Measurements from ENCODE around the gene GEMIN7.

Gene GEMIN7

DNA sequence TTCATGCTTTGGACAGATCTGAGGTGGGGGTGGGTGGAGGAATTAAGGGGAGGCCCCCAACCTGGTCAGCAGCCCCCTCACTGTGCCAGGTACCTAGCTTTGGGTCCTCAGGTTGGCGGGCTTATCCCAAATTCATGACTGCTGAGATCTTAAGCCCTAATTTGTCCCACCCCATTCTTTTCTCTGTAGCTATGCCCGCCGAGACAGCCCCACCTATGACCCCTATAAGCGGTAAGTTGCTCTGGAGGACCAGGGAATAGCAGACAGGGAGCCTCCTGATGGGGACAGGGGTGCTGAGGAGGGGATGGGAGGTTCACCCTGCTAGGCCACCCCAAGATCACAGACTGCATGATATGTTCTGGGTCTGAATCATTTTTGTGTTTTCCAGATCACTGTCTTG is 17.1 kb upstream of the GEMIN7 start:
- DNase-seq (ENCODE audit: low spot score) = no peak

DNA sequence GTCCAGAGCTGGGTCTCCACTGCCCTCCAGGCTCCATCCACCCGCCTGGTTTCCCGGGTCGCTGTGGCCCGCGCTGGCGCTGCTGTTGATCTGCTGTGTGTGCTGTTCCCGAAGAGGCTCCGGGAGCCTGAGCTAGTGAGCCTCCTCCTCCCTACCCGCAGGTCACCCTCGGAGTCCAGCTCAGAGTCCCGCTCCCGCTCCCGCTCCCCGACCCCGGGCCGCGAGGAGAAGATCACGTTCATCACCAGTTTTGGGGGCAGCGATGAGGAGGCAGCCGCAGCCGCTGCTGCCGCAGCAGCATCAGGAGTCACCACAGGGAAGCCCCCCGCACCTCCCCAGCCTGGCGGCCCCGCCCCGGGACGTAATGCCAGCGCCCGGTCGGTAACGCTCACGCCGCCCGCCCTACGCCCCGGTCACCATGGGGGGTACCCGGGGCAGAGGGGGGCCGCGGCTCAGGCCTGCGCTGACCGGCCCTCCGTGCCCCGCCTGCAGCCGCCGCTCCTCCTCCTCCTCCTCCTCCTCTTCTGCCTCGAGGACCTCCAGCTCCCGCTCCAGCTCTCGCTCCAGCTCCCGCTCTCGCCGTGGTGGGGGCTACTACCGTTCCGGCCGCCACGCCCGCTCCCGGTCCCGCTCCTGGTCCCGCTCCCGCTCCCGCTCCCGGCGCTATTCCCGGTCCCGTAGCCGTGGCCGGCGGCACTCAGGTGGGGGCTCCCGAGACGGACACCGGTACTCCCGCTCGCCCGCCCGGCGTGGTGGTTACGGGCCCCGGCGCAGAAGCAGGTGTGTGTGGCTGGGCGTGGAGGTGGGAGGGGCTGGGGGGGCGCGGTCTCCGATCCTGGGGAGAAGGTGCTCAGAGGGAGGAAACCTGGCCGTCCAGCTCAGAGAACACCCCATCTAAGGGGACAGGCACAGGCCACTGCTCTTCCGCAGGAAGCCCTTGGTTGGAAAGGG is 14.9 kb upstream of the GEMIN7 start:
- DNase-seq (ENCODE audit: low spot score) = no peak

DNA sequence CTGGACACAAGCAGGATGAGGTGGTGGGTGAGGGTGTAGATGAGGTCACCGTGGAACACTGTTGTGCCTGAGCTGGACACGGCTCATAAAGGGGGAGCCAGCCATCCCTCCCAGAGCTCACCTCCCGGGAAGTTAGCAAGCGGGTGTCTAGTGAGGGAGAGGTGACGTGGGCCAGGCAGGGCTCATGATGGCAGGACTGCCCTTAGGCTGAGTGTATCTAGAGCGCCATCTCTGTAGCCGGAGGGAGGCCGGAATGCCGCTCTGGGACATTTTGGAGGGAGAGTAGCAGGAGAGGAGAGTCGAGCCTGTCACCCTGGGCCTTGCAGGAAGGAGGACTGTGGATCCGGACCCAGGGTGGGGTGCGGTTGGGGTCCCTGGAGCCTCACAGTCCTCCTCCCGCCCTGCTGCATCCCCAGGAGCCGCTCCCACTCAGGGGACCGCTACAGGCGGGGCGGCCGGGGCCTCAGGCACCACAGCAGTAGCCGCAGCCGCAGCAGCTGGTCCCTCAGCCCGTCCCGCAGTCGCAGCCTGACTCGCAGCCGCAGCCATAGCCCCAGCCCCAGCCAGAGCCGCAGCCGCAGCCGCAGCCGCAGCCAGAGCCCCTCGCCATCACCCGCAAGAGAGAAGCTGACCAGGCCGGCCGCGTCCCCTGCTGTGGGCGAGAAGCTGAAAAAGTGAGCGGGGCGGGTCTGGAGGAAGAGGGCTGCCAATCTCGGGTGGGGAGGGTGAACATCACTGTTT is 12.0 kb upstream of the GEMIN7 start:
- no peak for DNase-seq (ENCODE audit: low spot score)

DNA sequence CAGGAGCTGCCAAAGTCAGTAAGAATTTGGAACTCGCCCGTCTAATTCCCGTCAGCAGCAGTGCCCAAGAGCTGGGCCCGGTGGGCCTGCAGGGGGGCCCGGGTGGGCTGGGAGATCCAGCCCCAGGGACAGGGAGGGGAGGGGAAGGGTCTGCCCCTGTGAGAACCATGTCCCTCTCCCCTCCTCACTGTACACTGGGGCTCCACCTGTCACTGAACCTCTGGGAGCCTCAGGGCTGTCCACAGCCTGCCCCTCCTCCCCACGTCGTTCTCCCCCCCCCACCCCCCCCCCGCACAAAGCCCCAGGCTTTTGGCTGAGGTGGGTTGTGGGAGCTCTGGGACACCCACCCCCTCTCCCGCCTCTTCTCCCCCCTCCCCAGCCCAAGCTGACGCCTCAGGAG is 11.0 kb upstream of the GEMIN7 start:
- DNase-seq (ENCODE audit: low spot score) = no peak

DNA sequence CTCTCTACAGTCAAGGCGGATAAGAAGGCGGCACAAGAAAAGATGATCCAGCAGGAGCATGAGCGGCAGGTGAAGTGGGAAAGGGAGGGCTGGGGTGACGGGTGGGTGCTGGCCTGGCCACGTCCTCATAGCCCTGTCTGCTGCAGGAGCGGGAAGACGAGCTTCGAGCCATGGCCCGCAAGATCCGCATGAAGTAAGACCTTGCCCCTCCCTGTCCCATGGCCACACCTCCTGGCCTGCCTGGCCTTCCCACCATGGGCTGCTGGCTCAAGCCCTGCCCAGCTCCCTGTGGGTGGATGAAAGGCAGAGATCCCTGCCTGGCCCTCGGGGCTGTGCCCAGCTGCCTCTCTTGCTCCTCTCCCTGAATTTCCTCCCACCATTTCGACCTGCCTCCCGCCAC is 10.0 kb upstream of the GEMIN7 start:
- no peak for DNase-seq (ENCODE audit: low spot score)

DNA sequence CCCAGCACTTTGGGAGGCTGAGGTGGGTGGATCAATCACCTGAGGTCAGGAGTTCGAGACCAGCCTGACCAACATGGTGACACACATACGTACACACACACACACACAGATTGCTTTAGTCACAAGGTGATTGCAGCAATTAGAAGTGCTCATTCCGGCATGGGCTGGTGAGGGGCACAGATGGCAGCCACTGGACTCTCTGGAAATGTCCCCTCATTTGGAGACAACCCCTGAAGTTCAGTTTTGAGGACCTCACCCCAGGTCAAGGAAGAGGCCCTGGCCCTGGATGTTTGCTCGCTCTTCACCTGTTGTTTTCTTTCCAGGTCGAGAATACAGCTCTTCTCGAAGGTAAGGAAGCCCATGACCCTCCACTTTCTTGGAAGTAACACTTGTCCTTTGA is 8.8 kb upstream of the GEMIN7 start:
- DNase-seq (ENCODE audit: low spot score) = no peak

DNA sequence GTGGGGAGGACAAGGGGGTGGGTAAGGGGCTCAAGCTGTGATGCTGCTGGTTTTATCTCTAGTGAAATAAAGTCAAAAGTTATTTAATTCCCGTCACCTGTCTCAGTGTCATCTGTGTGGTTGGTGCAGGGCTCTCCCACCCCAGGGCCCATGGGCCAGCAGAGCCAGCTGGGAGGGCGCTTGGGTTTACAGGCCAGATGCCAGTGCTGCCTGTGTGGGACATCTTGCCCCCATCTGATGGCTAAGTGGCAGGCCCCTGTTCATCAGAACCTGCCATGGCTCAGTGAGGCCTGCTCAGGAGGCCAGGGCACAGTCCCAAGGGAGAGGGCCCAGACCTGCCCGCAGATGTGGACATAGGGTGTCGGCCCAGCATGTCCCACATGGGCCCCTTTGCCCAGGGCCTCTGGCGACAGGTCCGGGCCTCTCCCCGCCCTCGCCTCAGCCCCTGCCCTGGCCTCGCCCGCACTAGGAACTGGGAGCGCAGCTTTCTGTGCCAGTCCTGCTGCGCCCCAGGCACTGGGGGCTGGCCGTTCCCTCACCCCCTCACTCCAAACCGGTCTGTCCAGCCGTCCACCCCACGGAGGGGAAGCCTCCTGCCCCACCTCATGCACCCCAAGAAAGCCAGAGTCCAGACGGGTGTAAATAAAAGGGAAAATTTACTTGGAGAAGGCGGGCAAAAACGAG is 8.1 kb upstream of the GEMIN7 start:
- no peak for DNase-seq (ENCODE audit: low spot score)

DNA sequence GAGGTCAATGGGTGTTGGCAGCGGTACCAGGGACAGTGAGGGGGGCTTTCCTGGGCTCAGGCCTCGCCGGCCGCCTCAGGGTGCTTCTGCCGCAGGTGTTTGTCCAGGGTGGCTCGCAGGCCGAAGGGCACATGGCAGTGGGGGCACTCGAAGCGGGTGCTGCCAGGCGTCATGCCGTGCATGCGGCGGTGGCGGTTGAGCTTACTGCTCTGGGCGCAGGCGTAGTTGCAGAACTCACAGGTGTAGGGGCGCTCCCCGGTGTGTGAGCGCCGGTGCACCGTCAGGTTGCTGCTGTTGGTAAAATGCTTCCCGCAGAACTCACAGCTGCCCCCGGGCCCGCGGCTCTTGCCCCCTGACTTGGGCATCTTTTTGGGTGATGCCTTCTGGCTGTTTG is 7.5 kb upstream of the GEMIN7 start:
- no peak for DNase-seq (ENCODE audit: low spot score)

DNA sequence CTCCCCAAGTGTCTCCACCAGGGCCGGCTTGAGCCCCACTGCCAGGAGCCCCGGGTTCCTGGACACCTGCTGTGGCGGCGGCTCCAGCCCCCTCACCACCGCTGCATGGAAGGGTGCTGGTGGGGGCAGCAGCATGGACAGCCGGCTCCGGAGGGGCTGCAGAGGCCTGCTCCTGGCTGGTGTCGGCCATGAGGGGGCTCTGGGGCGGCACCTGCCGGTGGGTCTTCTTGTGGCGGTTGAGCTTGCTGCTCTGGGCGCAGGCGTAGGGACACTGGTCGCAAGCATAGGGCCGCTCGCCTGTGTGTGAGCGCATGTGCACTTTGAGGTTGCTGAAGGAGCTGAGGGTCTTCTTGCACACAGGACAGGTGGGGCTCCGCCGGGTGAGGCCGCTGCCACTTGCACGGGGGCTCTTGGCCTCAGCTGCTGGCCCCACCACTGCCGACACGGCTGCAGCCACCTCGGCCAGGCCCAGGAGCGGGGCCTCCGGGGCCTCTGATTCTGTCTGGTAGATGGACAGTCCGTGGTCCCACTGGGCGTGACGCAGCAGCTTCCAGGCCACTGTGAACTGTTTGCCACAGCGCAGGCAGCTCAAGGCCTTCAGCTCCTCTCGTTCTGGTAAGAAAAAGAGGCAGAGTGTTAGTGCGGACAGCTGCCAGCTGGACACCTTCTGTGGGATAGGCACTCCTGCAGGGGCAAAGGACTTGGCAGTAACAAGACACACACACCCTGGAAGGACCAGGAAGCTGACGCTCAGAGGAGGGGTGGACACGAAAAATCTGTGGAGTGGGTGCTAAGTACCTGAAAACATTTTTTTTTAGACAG is 6.9 kb upstream of the GEMIN7 start:
- DNase-seq (ENCODE audit: low spot score) = no peak

DNA sequence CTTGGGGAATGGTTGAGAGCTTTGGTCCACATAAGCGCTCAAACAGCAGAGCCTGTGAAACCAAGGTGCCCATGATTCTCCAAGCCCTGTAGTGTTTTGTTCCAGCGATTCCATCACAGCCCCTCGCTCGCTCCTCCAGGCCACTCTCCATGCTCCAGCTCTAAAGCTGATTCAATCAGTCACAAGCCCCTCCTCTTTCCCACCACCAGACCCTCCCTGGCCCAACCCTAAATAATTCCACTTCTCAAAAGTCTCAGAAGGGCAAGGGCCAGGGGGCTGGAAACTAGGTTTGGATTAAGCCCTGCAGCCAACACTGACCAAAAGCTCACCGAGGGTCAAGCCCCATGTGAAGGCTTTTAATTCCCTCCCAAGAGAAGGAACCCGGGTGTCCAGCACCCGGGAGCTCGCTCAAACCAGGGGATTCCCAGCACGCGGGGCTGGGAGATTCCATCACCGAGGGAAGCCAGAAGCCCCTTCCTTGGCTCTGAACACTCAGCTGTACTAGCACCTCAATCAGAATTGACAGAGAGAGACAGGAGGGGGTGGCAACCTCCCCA is 4.2 kb upstream of the GEMIN7 start:
- no peak for DNase-seq (ENCODE audit: low spot score)

DNA sequence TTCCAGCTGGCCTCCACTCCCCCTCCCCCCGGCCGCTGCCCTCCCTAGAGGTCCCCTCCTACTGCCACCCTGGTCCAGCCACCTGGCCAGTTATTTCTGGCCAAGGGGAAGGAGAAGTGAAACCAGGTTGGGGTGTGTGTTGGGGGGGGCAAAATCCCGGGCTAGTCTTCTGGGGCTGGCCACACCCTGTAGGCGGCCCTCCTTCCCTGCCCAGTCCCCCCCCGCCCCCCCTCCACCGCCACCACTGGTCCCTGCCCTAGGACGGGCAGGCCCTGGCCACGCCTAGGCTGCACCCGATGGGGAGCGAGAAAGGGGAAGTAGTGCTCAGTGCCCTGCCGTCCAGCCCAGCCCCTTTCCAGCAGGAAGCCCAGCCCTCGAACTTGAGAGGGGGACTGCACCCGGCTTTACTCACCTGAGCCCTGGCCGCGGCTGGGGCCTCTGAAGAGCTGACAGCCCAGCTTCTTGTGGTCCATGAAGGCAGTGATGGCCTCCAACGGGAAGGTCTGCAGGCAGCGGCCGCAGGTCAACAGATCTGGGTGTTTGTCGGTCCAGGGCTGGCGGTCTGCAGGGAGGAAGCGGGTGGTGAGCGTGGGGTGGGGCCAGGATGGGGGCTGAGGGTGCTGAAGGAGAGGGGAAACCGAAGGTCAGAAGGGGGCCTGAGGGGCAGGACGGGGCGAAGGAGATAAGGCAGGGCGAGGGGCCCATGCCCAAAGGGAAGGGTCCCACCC is 3.6 kb upstream of the GEMIN7 start:
- no peak for DNase-seq (ENCODE audit: low spot score)

DNA sequence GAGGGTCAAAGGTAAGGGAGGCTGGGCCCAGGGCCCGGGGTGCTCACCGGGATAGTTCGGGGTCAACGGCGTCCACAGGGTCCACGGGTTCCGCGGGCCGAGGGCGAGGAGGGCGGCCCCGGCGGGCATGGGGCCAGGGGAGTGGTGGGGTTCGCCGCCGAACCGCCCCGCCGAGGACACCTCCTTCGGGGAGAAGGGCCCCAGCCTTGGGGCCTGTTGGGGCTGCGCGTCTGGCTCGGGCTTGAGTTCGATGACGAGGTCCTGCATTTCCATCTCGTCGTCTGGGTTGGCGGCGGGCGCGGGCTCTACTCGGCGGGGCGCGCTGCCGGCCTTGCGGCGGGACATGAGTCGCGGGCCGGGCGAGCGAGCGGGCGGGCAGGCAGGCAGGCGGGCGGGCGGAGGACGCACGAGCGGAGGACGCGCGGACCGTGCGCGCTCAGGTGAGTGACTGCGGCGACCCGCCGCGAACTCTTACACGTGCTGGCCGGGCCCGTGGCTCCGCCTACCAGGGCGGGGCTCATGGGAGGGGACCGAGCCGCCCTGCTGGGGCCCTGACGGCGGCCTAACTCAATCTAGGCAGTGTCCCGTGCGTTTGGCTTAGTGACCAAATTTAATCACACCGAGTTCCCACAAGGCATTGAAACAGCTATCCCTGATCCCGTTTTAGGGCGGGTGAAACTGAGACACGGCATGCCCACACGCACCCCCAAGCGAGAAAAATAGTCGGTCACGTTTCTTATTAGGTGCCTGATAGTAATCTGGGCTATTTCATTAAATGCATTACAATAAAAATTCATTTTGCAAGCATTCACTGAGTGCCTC is 2.8 kb upstream of the GEMIN7 start, which contains the start of gene ZNF296:
TSS of gene ZNF296 (minus strand) at position 450 of the 822 bp plus-strand sequence. CDS start at position 345, 105 bp downstream.
- DNase-seq (ENCODE audit: low spot score) = no peak

DNA sequence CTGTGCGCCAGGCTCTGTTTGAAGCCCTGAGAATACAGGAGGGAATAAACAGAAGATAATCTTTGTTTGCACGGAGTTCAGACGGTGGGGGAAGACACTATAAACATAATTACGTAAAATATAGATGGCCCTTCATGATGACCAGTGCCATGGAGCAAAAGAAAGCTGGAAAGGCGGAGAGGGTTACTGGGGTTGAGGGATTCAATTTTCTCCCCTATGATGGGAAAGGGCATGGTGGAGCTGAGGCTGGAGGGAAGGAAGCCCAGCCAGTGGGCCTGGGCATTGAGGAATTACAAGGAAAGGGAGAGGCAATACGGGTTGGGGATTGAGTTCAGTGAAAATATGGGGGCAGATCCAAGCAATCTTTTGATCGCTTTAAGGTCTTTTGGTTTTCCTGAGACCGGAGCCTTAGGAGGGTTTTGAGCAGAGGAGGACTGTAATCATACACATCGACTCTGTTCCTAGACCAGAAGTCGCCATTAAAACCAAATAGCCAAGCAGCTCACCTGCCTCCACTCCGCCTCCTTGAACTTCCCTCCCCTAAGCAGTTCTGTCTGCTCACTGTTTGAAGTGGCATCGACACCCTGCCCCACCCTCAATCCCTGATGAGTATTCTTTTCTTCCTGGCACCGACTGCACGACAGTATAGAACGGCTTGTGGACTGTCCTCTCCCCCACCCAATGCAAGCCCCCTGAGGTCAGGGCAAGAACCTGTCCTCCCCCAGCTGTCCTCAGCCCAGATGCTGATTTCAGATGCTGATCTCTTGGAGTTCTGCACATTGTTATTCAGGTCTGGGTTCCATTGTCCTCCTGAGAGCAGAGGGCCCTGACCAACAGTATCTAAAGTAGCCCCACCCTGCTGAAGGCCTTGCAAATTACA is 2.0 kb upstream of the GEMIN7 start:
- DNase-seq (ENCODE audit: low spot score) = no peak

DNA sequence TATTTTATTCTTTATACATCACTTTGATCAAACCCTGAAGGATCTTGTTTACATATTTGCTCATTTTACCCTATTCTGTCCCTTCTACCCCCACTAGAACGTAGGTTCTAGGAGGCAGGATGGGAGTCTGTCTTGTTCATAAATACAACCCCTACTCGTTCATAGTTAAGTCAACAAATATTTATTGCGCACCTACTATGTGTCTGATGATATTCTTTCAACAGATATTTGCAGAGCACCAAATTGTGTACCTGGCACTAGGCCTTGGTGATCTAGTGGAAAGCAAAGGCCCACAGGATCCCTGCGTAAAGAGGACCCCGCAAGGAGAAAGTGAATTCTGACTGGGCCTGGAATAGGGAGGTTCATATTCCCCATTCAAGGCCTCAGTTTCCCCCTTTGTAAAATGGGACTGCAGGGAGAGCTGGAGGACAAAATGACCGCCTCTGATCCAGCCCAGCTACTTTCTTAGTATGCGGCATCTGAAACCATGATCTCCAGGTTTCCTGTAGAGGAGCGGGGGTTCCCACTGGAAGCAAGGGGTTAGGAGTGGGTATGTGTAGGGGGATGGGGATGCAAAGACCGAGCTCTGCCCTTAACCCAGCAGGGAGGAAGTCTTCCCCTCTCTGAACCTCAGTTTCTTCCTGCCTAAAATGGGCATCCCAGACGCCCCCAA is 534 bp upstream of the GEMIN7 start:
- DNase-seq (ENCODE audit: low spot score) = no peak

DNA sequence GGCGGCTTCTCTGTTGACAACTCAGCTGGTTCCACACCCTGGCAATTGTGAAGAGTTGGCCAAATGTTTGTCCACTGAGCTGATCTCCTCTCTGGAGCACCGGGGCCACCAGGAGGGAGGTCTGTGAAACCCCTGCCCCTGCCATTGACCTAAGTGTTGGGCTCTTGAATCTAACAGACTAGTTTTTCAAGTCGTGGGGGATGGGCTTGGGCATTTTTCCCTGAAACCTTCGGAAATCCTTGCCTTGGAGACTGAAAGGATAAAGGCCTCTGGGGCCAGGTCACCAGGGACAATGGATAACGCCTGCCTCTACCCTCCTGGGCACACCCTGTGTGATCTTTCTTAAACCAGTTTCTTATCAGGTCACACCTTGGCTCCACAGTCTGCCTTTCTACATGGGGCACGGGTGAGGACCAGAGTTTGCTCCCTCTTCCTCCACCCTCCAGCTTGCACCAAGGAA is 881 bp downstream of the GEMIN7 start:
- DNase-seq (ENCODE audit: low spot score) = no peak

DNA sequence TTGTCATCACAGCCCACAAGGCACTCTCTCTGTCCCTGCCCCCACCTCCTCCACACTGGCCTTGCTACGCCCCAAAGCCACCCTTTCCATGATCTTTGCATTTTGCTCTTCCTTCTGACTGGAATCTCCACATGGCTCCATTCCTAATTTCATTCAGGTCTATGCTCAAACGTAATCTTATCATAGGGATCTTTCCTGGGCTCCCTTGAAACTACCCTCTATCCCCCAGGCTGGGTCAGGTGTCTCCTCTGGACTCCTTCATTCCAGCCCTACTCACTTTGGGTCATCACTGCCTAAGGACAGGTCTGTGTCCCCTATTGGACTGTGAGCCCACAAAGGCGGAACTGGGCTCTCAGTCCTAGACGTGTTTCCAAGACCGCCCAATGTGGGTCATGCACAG is 3.1 kb downstream of the GEMIN7 start:
- DNase-seq (ENCODE audit: low spot score) = no peak

DNA sequence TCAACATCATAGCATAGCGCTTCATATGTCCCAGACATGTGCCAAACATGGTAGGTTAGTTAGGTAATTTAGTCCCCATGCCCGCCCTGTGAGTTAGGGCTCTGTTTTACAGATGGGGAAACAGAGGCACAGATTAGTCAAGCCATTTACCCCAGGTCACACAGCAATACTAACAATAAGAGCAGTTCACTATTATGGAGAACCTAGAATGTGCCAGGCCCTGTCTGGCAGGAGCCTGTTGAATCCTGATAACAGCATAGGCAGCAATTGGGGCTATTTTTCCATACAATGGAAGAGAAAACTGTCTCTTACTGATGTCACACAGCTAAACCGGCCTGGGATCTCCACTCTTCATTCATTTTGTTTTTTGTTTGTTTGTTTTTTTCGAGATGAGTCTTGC is 7.4 kb downstream of the GEMIN7 start:
- DNase-seq (ENCODE audit: low spot score) = no peak

DNA sequence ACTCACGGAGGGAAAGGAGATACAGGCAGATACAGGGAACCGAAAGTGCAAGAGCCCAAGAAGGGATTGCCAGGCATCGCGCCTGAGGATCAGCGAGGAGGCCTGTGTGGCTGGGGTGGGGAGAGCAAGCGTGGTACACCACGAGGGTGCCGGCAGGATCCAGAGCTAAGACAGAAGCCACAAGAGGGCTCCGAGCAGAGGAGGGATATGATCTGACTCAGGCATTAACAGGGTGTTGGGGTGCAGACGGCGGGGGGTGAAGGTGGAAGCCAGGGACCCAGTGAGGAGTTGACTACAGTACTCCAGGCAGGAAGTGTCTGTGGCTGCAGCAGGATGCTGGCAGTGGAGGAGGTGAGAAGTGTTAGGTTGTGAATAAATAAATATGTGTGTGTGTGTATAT is 8.5 kb downstream of the GEMIN7 start:
- no peak for DNase-seq (ENCODE audit: low spot score)
